C4-2B (cell line): ENCODE results near the gene ZNF211.

ENCODE experiments used
- H3K27ac ChIP-seq: fragments of 450-650 bp; 2 replicates; pipeline ENCODE4 v1.5.1; 2017
- ZFX ChIP-seq: fragments of 450-650 bp; IDR thresholded peaks from 2 replicates; pipeline ENCODE4 v1.6.1; 2017
- TF ChIP-seq, protein P1 (sequence below): fragments of 450-650 bp; conservative IDR thresholded peaks from 2 replicates; pipeline ENCODE4 v1.5.1; 2017; ENCODE audit warnings: mild to moderate bottlenecking

ZNF211 gene

DNA sequence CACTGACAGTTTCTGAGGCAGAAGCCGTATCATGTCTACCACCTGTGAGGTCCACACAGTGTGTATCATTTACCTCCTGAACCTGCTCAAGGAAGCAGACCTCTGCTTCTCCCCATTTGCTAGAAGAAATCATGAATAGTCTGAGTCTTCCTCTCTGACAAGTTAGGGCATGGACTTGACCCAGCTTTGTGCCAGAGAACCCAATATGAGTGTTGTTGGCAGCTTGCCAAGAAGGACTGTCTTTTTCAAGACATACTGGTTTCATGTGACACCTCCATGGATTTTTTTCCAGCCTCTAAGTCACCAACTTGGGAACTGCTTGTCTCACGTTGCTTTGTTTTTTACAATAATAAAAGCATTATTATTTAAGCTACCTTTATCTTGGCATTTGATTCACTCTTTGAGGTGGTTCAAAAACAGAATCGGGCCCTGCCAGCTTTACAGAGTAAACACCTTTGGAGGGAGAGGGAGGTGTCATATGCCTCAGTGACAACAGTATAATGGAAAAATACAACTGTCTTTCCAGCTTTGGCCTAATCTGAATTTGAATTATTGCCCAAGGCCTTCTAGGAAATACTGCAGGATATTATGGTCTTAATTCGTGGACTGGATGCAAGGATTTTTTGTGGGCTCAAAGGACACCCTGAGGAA, 9.6 kb downstream of the ZNF211 start:
- H3K27ac ChIP-seq = no peak overlapping the region
- TF ChIP-seq ZFX = no peak
- TF ChIP-seq, protein P1, sequence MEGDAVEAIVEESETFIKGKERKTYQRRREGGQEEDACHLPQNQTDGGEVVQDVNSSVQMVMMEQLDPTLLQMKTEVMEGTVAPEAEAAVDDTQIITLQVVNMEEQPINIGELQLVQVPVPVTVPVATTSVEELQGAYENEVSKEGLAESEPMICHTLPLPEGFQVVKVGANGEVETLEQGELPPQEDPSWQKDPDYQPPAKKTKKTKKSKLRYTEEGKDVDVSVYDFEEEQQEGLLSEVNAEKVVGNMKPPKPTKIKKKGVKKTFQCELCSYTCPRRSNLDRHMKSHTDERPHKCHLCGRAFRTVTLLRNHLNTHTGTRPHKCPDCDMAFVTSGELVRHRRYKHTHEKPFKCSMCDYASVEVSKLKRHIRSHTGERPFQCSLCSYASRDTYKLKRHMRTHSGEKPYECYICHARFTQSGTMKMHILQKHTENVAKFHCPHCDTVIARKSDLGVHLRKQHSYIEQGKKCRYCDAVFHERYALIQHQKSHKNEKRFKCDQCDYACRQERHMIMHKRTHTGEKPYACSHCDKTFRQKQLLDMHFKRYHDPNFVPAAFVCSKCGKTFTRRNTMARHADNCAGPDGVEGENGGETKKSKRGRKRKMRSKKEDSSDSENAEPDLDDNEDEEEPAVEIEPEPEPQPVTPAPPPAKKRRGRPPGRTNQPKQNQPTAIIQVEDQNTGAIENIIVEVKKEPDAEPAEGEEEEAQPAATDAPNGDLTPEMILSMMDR = no peak

DNA sequence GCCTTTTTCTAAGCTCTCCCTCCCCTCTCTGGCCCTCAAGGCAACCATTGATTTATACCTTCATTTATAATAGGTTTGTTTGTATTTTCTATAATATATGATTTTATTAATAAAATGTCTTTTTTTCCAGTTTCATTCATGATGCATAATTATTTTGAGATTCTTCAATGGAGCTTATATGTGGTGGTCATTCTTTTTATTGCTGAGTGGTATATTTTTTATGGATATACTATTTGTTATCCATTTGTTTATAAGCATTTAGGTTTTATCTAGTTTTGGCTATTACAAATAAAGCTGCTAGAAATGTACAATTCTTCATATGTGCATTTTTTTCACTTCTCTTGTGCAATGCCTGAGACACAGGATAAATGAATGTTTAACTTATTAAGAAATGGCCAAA, 10.8 kb downstream of the ZNF211 start:
- TF ChIP-seq, protein P1 = no peak
- TF ChIP-seq ZFX = no peak
- no peak overlapping the region for H3K27ac ChIP-seq

DNA sequence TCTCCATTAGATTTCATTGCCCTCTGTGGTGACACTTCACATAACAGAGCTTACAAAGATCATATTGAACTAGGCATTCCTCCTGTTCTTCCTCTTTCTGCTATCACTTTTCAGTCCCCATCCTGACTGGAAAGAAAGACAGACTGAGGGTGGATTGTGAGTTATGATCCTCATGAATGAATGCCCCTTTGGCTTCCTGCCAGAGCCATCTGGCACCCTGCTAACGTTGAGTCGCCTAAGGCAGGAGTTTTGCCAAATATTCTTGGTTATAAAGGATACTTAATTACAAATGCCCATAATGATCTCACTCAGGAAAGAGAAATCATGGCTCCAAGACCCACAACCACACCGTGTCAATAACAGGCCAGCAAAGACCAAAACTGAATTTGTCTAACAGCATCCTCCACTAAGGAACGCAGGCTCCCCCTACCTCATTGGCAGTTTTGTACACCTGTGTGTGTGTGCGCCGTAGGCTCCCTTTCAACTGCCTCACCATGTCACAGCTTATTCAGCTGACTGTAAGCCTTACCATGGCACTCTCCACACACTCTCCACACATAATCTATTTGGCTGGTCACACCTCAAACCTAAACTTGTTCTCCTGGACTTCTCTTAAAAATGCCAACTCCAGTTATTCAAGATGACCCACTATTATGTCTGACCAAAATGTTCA, 15.5 kb downstream of the ZNF211 start:
- no peak overlapping the region for H3K27ac ChIP-seq
- TF ChIP-seq, protein P1 = no peak
- no peak for TF ChIP-seq ZFX

DNA sequence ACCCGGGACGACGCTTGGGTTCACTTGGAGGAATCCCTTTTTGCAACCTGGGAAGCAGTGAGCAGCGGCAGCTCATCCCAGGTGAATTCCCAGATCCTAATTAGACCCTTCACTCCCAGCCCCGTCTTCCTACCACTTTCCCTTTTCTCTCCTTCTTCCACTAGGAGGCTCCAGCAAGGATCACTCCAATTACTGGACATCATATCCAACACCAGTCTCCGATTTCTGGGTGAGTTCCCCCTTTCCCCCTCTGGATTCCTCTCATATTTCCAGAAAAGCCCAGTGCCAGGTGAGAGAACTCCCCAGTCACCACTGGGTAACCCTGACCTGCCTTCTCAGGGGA, 18.7 kb downstream of the ZNF211 start:
- no peak overlapping the region for H3K27ac ChIP-seq
- TF ChIP-seq, protein P1 = 0 out of 2 replicates have a peak, but pooled peaks have one; percentile 9
- no peak for TF ChIP-seq ZFX

DNA sequence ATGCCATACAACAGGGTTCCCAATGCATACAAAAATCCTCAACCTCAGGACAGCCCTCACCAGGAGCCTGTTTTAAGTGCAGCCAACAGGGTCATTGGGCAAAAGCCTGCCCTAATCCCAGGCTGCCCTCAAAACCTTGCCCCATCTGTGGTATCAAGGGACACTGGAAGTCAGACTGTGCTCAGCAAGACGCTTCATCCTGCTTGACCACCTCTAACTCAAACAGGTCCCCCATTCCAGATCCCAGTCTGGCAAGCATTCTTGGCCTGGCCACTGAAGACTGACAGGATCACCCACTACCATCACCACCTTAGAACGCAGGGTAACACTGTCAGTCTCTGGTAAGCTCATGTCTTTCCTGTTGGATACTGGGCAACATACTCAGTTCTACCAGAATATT, 20.7 kb downstream of the ZNF211 start:
- TF ChIP-seq, protein P1 = no peak
- TF ChIP-seq ZFX = no peak
- H3K27ac ChIP-seq = no peak overlapping the region

DNA sequence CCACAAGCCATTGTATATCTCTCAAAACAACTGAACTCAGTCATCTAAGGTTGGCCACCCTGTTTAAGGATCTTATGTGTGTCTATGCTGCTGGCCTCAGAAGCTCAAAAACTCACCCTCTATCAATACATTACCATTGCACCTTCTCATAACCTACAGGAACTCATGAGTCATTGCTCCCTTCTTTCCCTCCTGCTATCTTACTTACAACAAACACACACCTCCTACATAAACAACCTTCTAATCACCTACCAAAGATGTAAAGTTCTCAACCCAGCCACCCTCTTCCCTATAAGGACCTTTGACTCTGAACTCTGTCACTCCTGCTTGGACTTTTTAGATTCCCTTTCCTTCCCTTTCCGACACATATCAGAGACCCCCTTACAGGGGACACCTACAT, 22.5 kb downstream of the ZNF211 start:
- no peak overlapping the region for H3K27ac ChIP-seq
- TF ChIP-seq ZFX = no peak
- TF ChIP-seq, protein P1 = no peak

DNA sequence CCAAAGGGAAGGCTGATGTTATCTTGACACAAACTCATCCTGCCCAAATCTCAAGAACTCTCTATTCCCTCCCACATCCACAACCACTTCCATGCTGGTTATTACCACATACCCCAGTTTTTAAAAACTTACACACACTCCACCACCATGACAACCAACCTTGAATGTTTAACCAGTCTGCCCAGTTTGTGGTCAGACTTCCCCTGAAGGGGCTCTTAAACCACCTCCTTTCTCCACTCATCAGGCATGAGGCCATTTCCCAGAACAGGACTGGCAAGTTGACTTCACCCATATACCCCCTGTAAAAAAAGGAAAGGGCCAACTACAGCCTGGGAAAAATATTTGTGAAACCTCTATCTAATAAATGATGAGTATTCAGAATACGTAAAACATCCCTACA, 23.4 kb downstream of the ZNF211 start:
- H3K27ac ChIP-seq = no peak overlapping the region
- no peak for TF ChIP-seq ZFX
- TF ChIP-seq, protein P1 = no peak
